HepG2 (cell line): ENCODE measurements around the gene SAE1. TPM values are rescaled to one million over a fixed set of nuclear protein-coding genes. Genes with fewer than 3 reads are reported as not detected.

Experiments
- AGO1 ChIP-seq: fragments of 200-400 bp; formaldehyde crosslinking; IDR thresholded peaks from 2 replicates; pipeline ENCODE4 v1.6.1; 2017; ENCODE audit warnings: mild to moderate bottlenecking, low read depth, low read length, moderate library complexity; ENCODE audit not compliant: poor library complexity, severe bottlenecking
- CC2D1A ChIP-seq: sonication (generic); formaldehyde crosslinking; IDR thresholded peaks from 2 replicates; pipeline ENCODE4 v1.8.1; 2023; ENCODE audit warnings: mild to moderate bottlenecking, missing genetic modification reagents
- CCAR2 ChIP-seq: fragments of 200-400 bp; formaldehyde crosslinking; optimal IDR thresholded peaks from 2 replicates; pipeline ENCODE3; 2018; ENCODE audit warnings: low read depth, mild to moderate bottlenecking, low read length, moderate library complexity
- CHD2 ChIP-seq: IDR thresholded peaks from 2 replicates; pipeline ENCODE4 v1.6.1; 2011; ENCODE audit warnings: low read depth, low read length, improper control_type of control experiment
- ELF3 ChIP-seq: IDR thresholded peaks from 2 replicates; pipeline ENCODE4 v1.6.1; 2016; ENCODE audit warnings: missing genetic modification reagents, missing compliant biosample characterization
- HNRNPLL ChIP-seq: fragments of 200-400 bp; formaldehyde crosslinking; IDR thresholded peaks from 2 replicates; pipeline ENCODE4 v1.6.1; 2017; ENCODE audit warnings: mild to moderate bottlenecking, low read depth, low read length; ENCODE audit not compliant: poor library complexity, severe bottlenecking
- KLF11 ChIP-seq: IDR thresholded peaks from 2 replicates; pipeline ENCODE4 v1.6.1; 2016; ENCODE audit warnings: missing compliant biosample characterization
- KLF15 ChIP-seq: sonication (generic); formaldehyde crosslinking; IDR thresholded peaks from 2 replicates; pipeline ENCODE4 v1.8.1; 2023; ENCODE audit warnings: borderline replicate concordance, mild to moderate bottlenecking, inconsistent platforms, missing genetic modification reagents, mixed read lengths
- MBNL3 ChIP-seq: fragments of 250-450 bp; sonication (Bioruptor Pico); conservative IDR thresholded peaks from 2 replicates; pipeline ENCODE4 v1.8.0; 2022; ENCODE audit warnings: mild to moderate bottlenecking, inconsistent platforms
- MTF2 ChIP-seq: sonication (generic); formaldehyde crosslinking; IDR thresholded peaks from 2 replicates; pipeline ENCODE4 v1.5.0; 2020; ENCODE audit warnings: missing genetic modification reagents, borderline replicate concordance
- ONECUT2 ChIP-seq: sonication (generic); formaldehyde crosslinking; IDR thresholded peaks from 2 replicates; pipeline ENCODE4 v1.4.0; 2020; ENCODE audit warnings: missing genetic modification reagents
- PAWR ChIP-seq: sonication (generic); formaldehyde crosslinking; IDR thresholded peaks from 2 replicates; pipeline ENCODE4 v1.4.0; 2020; ENCODE audit warnings: missing genetic modification reagents, mild to moderate bottlenecking, borderline replicate concordance
- POGK ChIP-seq: sonication (generic); formaldehyde crosslinking; conservative IDR thresholded peaks from 2 replicates; pipeline ENCODE4 v1.8.0; 2022; ENCODE audit warnings: mild to moderate bottlenecking, moderate library complexity, missing genetic modification reagents
- RFXANK ChIP-seq: IDR thresholded peaks from 2 replicates; pipeline ENCODE4 v1.6.1; 2016
- SIN3A ChIP-seq: IDR thresholded peaks from 2 replicates; pipeline ENCODE4 v1.6.1; 2011; ENCODE audit warnings: low read depth, mild to moderate bottlenecking, control low read depth, low read length, borderline replicate concordance
- SOX13 ChIP-seq, 3 experiments: fragments of 450-650 bp in 1 of 3; sonication (generic) in 1 of 3; formaldehyde crosslinking in 1 of 3; IDR thresholded peaks in 2 of 3; conservative IDR thresholded peaks in 1 of 3; 2 replicates each; pipeline versions ENCODE4 v1.5.0 to v1.6.1; 2016 to 2020; ENCODE audit warnings: antibody characterized with exemption in 1 of 3, mild to moderate bottlenecking in 1 of 3, missing compliant biosample characterization in 1 of 3, missing genetic modification reagents in 1 of 3, moderate library complexity in 1 of 3
- SYNCRIP ChIP-seq: fragments of 200-400 bp; formaldehyde crosslinking; IDR thresholded peaks from 2 replicates; pipeline ENCODE4 v1.6.1; 2018; ENCODE audit warnings: mild to moderate bottlenecking, low read depth, low read length; ENCODE audit not compliant: insufficient read depth
- ZNF136 ChIP-seq: sonication (generic); formaldehyde crosslinking; IDR thresholded peaks from 2 replicates; pipeline ENCODE4 v1.8.1; 2022; ENCODE audit warnings: low read depth, mild to moderate bottlenecking, moderate library complexity, missing genetic modification reagents
- ZNF329 ChIP-seq: sonication (generic); formaldehyde crosslinking; IDR thresholded peaks from 2 replicates; pipeline ENCODE4 v1.9.0; 2021; ENCODE audit warnings: low read depth, mild to moderate bottlenecking, missing genetic modification reagents
- ZNF652 ChIP-seq: IDR thresholded peaks from 2 replicates; pipeline ENCODE4 v1.6.1; 2016; ENCODE audit warnings: low read depth, borderline replicate concordance
- ZSCAN25 ChIP-seq: sonication (generic); formaldehyde crosslinking; IDR thresholded peaks from 2 replicates; pipeline ENCODE4 v1.8.0; 2022; ENCODE audit warnings: mild to moderate bottlenecking, missing genetic modification reagents
- polyA plus RNA-seq, 8 experiments: library from polyadenylated mRNA; depleted of rRNA in 3 of 8; stranded (reverse) in 7 of 8; unstranded in 1 of 8; fragments of >200 nt; fragmentation: Illumina TruSeq in 4 of 8; extraction: Trizol in 4 of 8; gene quantifications; 2 replicates each; pipeline versions ENCODE4 v1.2.1 to v1.2.3, GENCODE V29; 2011 to 2016; ENCODE audit warnings: low read depth in 4 of 8, missing spikeins in 1 of 8, mixed read lengths in 1 of 8; ENCODE audit not compliant: insufficient read depth in 1 of 8
- total RNA-seq, 5 experiments: library from RNA; depleted of rRNA; stranded (reverse); fragments of >200 nt; fragmentation: Illumina TruSeq; extraction: Trizol; gene quantifications; 2 replicates each; pipeline ENCODE4 v1.2.3, GENCODE V29; 2016; ENCODE audit warnings: low read depth in 1 of 5
- TF ChIP-seq, protein P1 (sequence below): IDR thresholded peaks from 2 replicates; pipeline ENCODE4 v1.6.1; 2018; ENCODE audit warnings: missing genetic modification reagents
- TF ChIP-seq, protein P2 (sequence below): fragments of 450-650 bp; IDR thresholded peaks from 2 replicates; pipeline ENCODE4 v1.6.1; 2016
- TF ChIP-seq, protein P3 (sequence below): sonication (generic); formaldehyde crosslinking; IDR thresholded peaks from 2 replicates; pipeline ENCODE4 v1.8.0; 2022; ENCODE audit warnings: missing genetic modification reagents, mild to moderate bottlenecking, inconsistent platforms, borderline replicate concordance

SAE1 gene
- total and polyA plus RNA-seq, 2 of the 13 experiments (the other 11 are each of a cell fraction or from before 2014, with no cell fraction given) = 87.6 to 197 TPM

DNA sequence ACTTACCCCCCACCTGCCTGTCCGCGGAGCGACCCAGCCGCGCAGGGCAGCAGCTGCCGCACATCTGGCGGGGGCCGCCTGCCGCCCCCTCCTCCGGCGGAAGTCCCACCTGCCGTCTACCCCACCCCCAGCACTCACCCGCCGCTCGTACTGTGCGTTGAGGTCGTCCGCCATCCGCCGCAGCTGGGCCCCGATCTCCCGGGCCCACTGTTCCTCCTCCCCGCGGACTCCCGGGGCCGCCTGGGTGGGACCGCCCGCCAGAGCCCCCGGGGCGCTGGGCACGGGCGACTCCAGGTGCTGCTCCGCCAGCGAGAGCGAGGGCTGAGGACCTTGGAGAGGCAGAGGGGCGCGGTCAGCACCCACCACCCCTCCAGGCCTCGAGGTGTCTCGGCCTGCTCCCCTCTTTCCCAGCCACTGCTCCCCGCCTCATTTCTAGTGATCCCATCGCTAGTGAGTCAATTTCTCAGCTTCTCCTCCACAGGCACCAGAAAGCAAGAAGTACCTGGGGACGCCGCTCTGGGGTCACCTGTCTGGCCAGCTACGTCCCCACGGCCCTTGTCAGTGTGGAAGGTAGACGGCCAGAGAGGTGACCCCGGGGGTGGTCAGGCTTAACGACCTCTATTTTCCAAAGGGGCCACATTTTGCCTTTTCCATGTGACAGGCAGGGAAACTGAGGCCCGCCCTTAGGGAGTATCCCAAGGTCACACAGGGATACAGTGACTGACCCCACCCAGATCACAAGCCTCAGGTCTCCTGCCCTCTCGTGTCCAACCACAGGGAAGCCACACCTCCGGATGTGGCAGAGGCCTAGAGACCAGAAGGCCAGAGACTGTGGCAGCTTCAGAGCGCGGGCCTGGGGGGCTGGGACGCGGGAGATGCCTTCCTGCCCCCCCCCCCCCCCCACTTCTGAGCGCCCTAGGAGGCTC is 96.1 kb downstream of the SAE1 start (continued):
- TF ChIP-seq KLF15 (CRISPR knock-in tag) = no peak
- no peak for TF ChIP-seq KLF11 (CRISPR knock-in tag)
- TF ChIP-seq, protein P1, sequence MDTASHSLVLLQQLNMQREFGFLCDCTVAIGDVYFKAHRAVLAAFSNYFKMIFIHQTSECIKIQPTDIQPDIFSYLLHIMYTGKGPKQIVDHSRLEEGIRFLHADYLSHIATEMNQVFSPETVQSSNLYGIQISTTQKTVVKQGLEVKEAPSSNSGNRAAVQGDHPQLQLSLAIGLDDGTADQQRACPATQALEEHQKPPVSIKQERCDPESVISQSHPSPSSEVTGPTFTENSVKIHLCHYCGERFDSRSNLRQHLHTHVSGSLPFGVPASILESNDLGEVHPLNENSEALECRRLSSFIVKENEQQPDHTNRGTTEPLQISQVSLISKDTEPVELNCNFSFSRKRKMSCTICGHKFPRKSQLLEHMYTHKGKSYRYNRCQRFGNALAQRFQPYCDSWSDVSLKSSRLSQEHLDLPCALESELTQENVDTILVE (CRISPR knock-in tag) = no peak
- no peak; the same call in 1 of the 2 replicates for TF ChIP-seq SIN3A
- TF ChIP-seq AGO1 = peak; percentile 89
- peak; percentile 61; the same call in 1 of the 2 replicates for TF ChIP-seq MTF2 (CRISPR knock-in tag)
- TF ChIP-seq, protein P2, sequence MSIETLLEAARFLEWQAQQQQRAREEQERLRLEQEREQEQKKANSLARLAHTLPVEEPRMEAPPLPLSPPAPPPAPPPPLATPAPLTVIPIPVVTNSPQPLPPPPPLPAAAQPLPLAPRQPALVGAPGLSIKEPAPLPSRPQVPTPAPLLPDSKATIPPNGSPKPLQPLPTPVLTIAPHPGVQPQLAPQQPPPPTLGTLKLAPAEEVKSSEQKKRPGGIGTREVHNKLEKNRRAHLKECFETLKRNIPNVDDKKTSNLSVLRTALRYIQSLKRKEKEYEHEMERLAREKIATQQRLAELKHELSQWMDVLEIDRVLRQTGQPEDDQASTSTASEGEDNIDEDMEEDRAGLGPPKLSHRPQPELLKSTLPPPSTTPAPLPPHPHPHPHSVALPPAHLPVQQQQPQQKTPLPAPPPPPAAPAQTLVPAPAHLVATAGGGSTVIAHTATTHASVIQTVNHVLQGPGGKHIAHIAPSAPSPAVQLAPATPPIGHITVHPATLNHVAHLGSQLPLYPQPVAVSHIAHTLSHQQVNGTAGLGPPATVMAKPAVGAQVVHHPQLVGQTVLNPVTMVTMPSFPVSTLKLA = no peak
- no peak for TF ChIP-seq ZNF136
- TF ChIP-seq SYNCRIP = no peak
- TF ChIP-seq HNRNPLL = no peak
- TF ChIP-seq MBNL3 = no peak
- 0 out of 2 replicates have a peak, but pooled peaks have one; percentile 35 for TF ChIP-seq ELF3 (CRISPR knock-in tag)
- TF ChIP-seq SOX13 (IDR thresholded peaks at IDR 0.05) = no peak
- TF ChIP-seq SOX13 (CRISPR knock-in tag; conservative IDR thresholded peaks at IDR 0.05 in 1 of 2, IDR thresholded peaks at IDR 0.05 in 1 of 2) = no peak
- TF ChIP-seq ZNF652 (CRISPR knock-in tag) = no peak
- no peak for TF ChIP-seq ZNF329 (CRISPR knock-in tag)
- TF ChIP-seq CC2D1A (CRISPR knock-in tag) = no peak
- no peak for TF ChIP-seq PAWR (CRISPR knock-in tag)
- no peak for TF ChIP-seq ZSCAN25 (CRISPR knock-in tag)
- TF ChIP-seq, protein P3, sequence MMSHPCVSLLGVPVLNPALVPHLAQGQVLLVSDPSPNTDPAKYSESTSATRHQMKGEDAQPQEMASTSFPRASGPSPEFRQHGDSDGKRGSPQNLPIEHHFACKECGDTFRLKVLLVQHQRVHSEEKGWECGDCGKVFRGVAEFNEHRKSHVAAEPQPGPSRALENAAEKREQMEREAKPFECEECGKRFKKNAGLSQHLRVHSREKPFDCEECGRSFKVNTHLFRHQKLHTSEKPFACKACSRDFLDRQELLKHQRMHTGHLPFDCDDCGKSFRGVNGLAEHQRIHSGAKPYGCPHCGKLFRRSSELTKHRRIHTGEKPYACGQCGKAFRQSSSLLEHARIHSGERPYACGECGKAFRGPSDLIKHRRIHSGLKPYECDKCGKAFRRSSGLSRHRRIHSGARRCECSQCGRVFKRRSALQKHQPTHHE (CRISPR knock-in tag) = no peak
- TF ChIP-seq CCAR2 = no peak
- TF ChIP-seq POGK (CRISPR knock-in tag) = no peak
- TF ChIP-seq ONECUT2 (CRISPR knock-in tag) = no peak
- no peak for TF ChIP-seq RFXANK (CRISPR knock-in tag)
- TF ChIP-seq CHD2 = no peak
